SU-DHL-6 (cell line): ENCODE data around the gene PRSS27.
"Not testable (repeated sequence)": the region's sequence is repeated elsewhere in the genome, so short reads cannot be mapped to it uniquely, and the experiment has no call there.

ENCODE experiments used
- EZH2phosphoT487 ChIP-seq: fragments of 200-600 bp; sonication (generic), shearing (Covaris generic); conservative IDR thresholded peaks from 2 replicates; pipeline ENCODE4 v1.6.1; 2018; ENCODE audit warnings: mild to moderate bottlenecking, antibody characterized with exemption, low read length, moderate library complexity, mixed read lengths
- TF ChIP-seq, protein P1 (sequence below): fragments of 200-600 bp; sonication (generic); IDR thresholded peaks from one replicate; pipeline ENCODE4 v1.5.1; 2017; ENCODE audit warnings: antibody characterized with exemption, mild to moderate bottlenecking, low read length, moderate library complexity; ENCODE audit not compliant: insufficient read depth, poor library complexity, severe bottlenecking

DNA sequence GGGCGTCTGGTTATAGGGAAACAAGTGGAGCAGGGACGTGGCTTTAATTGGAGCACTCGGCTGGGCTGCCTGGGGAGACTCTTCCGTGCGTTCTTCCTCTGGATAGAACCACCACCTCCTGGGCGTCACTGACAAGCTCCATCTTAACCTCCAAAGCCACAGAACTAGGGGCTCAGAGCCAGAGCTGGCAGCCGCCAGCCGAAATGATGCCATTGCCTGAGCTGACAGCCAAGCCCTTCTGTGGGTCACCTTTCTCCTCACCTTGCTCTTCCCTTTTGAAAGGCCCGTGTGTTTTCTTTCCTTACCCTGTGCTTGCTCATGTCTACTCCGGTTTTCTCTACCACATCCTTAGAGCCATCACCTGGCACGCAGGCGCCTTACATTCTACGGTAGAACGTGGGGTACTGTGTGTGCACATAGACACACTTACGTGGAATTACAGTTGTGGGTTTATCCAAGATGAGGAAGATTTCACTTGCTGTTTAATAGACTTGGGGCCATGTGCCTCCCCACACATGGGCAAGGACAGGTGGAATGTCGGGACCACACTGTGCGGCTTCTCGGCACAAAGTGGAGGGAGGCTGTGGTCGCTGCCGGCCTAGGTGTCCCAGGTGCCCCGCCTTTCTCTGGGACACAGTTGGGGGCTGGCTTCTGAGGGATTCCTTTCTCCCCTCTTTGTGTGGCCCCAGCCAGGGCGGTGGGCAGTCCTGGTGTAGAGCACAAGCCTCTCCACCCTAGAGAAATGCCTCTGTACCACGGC, 41.6 kb downstream of the PRSS27 start:
- TF ChIP-seq, protein P1, sequence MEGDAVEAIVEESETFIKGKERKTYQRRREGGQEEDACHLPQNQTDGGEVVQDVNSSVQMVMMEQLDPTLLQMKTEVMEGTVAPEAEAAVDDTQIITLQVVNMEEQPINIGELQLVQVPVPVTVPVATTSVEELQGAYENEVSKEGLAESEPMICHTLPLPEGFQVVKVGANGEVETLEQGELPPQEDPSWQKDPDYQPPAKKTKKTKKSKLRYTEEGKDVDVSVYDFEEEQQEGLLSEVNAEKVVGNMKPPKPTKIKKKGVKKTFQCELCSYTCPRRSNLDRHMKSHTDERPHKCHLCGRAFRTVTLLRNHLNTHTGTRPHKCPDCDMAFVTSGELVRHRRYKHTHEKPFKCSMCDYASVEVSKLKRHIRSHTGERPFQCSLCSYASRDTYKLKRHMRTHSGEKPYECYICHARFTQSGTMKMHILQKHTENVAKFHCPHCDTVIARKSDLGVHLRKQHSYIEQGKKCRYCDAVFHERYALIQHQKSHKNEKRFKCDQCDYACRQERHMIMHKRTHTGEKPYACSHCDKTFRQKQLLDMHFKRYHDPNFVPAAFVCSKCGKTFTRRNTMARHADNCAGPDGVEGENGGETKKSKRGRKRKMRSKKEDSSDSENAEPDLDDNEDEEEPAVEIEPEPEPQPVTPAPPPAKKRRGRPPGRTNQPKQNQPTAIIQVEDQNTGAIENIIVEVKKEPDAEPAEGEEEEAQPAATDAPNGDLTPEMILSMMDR, result not testable (repeated sequence)
- TF ChIP-seq EZH2phosphoT487, result not testable (repeated sequence)
